Vagina (tissue), 2 donors: ENCODE measurements around the gene RASGRP1.

ENCODE experiments used
- CTCF ChIP-seq, 3 experiments: fragments of 450-650 bp in 2 of 3; fragments of 200-600 bp in 1 of 3; sonication (generic) in 1 of 3; IDR thresholded peaks; one replicate each; pipeline ENCODE4 v1.5.1; 2017 to 2019; ENCODE audit warnings: antibody characterized with exemption in 3 of 3, mild to moderate bottlenecking in 2 of 3, moderate library complexity in 2 of 3
- POLR2A ChIP-seq, 2 donors: fragments of 450-650 bp; IDR thresholded peaks; one replicate each; pipeline ENCODE4 v1.6.1; 2017; ENCODE audit warnings: antibody characterized with exemption in 2 of 2, mild to moderate bottlenecking in 2 of 2, moderate library complexity in 2 of 2

GRCh38 chr15:38506997-38507396 lies 57.6 kb downstream of the RASGRP1 start:
- no peak for TF ChIP-seq CTCF (IDR thresholded peaks at IDR 0.05)
- no peak for TF ChIP-seq POLR2A (IDR thresholded peaks at IDR 0.05)
